ENCODE measurements around the gene NDUFA8.

The NDUFA8 gene

GRCh38 chr9:122130837-122131236 is 28.7 kb downstream of the NDUFA8 start:
- in situ Hi-C loops (cut with MboI; ENCODE audit: low pct_unique_long_range_greater_than_20kb, low sequenced_read_pairs, unreplicated experiment): no loop called here

GRCh38 chr9:122129969-122130368 is 29.6 kb downstream of the NDUFA8 start:
- no peak for TF ChIP-seq CTCF (IDR thresholded peaks at IDR 0.05; ENCODE audit: extremely low read depth, insufficient read depth, missing control alignments)
- in situ Hi-C loops (cut with MboI; ENCODE audit: low pct_unique_long_range_greater_than_20kb, low sequenced_read_pairs, unreplicated experiment): loop anchor here (10.0 kb wide), 1 partner anchor 225 kb away; no protein-coding TSS in a partner anchor
- no peak for DNase-seq (ENCODE audit: low spot score)

More at GRCh38 chr9:122130837-122131236, 28.7 kb downstream of the NDUFA8 start:
- no peak for TF ChIP-seq CTCF (IDR thresholded peaks at IDR 0.05; ENCODE audit: extremely low read depth, insufficient read depth, missing control alignments)
- DNase-seq (ENCODE audit: low spot score): no peak

GRCh38 chr9:122128969-122129343 is 30.6 kb downstream of the NDUFA8 start:
- no peak for DNase-seq (ENCODE audit: low spot score)
- in situ Hi-C loops (cut with MboI; ENCODE audit: low pct_unique_long_range_greater_than_20kb, low sequenced_read_pairs, unreplicated experiment): loop anchor here (10.0 kb wide), 1 partner anchor 226 kb away; no protein-coding TSS in a partner anchor
- no peak for TF ChIP-seq CTCF (IDR thresholded peaks at IDR 0.05; ENCODE audit: extremely low read depth, insufficient read depth, missing control alignments)

GRCh38 chr9:122128007-122128968 is 31.3 kb downstream of the NDUFA8 start:
- DNase-seq (ENCODE audit: low spot score): no peak
- no peak for TF ChIP-seq CTCF (IDR thresholded peaks at IDR 0.05; ENCODE audit: extremely low read depth, insufficient read depth, missing control alignments)
- in situ Hi-C loops (cut with MboI; ENCODE audit: low pct_unique_long_range_greater_than_20kb, low sequenced_read_pairs, unreplicated experiment): loop anchor here (10.0 kb wide), 1 partner anchor 227 kb away; no protein-coding TSS in a partner anchor

- in situ Hi-C loops (cut with MboI; ENCODE audit: low pct_unique_long_range_greater_than_20kb, low sequenced_read_pairs, unreplicated experiment): loop anchor here (10.0 kb wide), 1 partner anchor 227 kb away; no protein-coding TSS in a partner anchor
Measured at GRCh38 chr9:122127396-122127798, 32.2 kb downstream of the NDUFA8 start.

More at GRCh38 chr9:122127396-122127798, 32.2 kb downstream of the NDUFA8 start:
- DNase-seq (ENCODE audit: low spot score): no peak
- TF ChIP-seq CTCF (IDR thresholded peaks at IDR 0.05; ENCODE audit: extremely low read depth, insufficient read depth, missing control alignments): peak; percentile 2

All from GM13977 (cell line).